NCI-H510A (cell line): ENCODE results near the gene EDDM3A.

ENCODE experiments used
- DNase-seq: peaks from one replicate; lab custom pipeline; 2025; lab: John Stamatoyannopoulos, UW

EDDM3A gene

GRCh38 chr14:20789230-20789813, 43.6 kb downstream of the EDDM3A start:
- DNase-seq, result no peak

GRCh38 chr14:20790464-20791116, 44.9 kb downstream of the EDDM3A start:
- DNase-seq, result no peak

GRCh38 chr14:20791187-20791586, 45.5 kb downstream of the EDDM3A start:
- no peak for DNase-seq

GRCh38 chr14:20791597-20791996, 45.9 kb downstream of the EDDM3A start:
- DNase-seq, result no peak

- no peak for DNase-seq
Observed at GRCh38 chr14:20792556-20792955, 46.9 kb downstream of the EDDM3A start.

- no peak for DNase-seq
Observed at GRCh38 chr14:20794644-20795369, 49.1 kb downstream of the EDDM3A start.

- DNase-seq, result no peak
Observed at GRCh38 chr14:20797164-20797563, 51.5 kb downstream of the EDDM3A start.
